ENCODE data around the gene PTPRD. TPM values are rescaled to one million over a fixed set of nuclear protein-coding genes. Genes with fewer than 3 reads are reported as not detected.

PTPRD gene
- total RNA-seq, 1 experiment from 2014 or later: not detected

DNA sequence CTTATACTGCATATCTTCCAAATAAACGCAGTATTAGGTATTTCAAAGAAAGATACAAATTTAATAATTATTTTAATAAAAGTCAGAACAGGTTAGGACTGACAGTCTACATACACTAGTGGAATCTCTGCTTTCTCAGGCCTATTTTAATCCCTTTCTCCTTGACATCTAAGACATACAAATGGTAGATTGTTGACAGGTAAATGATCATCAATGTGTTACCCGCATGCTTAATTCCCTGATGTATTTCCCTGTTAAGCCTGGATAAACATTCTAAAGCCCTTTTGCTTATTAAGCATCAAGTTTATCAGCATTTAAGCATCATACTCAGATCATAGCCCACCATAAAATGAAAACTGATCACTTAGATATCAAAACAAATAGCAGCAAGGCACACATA is 576.7 kb downstream of the PTPRD start:
- intact Hi-C loops (cut with micrococcal nuclease): no loop called here
- no peaks in the 10 kb centered on the region for H3K36me3 Mint-ChIP-seq (ENCODE audit: insufficient read depth, unreplicated experiment)
- BruUV-seq (replicated peaks): no TSS peak
- no peaks in the 10 kb centered on the region for H3K9me3 Mint-ChIP-seq (ENCODE audit: unreplicated experiment)
- TF ChIP-seq, protein P1, sequence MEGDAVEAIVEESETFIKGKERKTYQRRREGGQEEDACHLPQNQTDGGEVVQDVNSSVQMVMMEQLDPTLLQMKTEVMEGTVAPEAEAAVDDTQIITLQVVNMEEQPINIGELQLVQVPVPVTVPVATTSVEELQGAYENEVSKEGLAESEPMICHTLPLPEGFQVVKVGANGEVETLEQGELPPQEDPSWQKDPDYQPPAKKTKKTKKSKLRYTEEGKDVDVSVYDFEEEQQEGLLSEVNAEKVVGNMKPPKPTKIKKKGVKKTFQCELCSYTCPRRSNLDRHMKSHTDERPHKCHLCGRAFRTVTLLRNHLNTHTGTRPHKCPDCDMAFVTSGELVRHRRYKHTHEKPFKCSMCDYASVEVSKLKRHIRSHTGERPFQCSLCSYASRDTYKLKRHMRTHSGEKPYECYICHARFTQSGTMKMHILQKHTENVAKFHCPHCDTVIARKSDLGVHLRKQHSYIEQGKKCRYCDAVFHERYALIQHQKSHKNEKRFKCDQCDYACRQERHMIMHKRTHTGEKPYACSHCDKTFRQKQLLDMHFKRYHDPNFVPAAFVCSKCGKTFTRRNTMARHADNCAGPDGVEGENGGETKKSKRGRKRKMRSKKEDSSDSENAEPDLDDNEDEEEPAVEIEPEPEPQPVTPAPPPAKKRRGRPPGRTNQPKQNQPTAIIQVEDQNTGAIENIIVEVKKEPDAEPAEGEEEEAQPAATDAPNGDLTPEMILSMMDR (IDR thresholded peaks at IDR 0.05; ENCODE audit: unreplicated experiment): no peak
- no peak for DNase-seq (ENCODE audit: unreplicated experiment)
- no peak overlapping the region for H3K27ac Mint-ChIP-seq (ENCODE audit: low read depth, unreplicated experiment)
- ChIA-PET CTCF (no interaction called here), POLR2A (no interaction called here)
- H3K4me1 Mint-ChIP-seq (ENCODE audit: insufficient read depth, unreplicated experiment): no peaks in the 10 kb centered on the region
- peaks cover 90% of the 10 kb centered on the region for H3K27me3 Mint-ChIP-seq (ENCODE audit: insufficient read depth, unreplicated experiment)
- no peak overlapping the region for H3K4me3 Mint-ChIP-seq (ENCODE audit: unreplicated experiment)

- peak; percentile 8 for DNase-seq (ENCODE audit: unreplicated experiment)
- POLR2A ChIA-PET: no interaction called here
- TF ChIP-seq, protein P1 (IDR thresholded peaks at IDR 0.05; ENCODE audit: unreplicated experiment): no peak
- no TSS peak for BruUV-seq (replicated peaks)
- CTCF ChIA-PET: no interaction called here
- peaks cover 73% of the 10 kb centered on the region for H3K27me3 Mint-ChIP-seq (ENCODE audit: insufficient read depth, unreplicated experiment)
- no peaks in the 10 kb centered on the region for H3K9me3 Mint-ChIP-seq (ENCODE audit: unreplicated experiment)
- H3K36me3 Mint-ChIP-seq (ENCODE audit: insufficient read depth, unreplicated experiment): no peaks in the 10 kb centered on the region
- H3K4me1 Mint-ChIP-seq (ENCODE audit: insufficient read depth, unreplicated experiment): no peaks in the 10 kb centered on the region
- no peak overlapping the region for H3K27ac Mint-ChIP-seq (ENCODE audit: low read depth, unreplicated experiment)
- intact Hi-C loops (cut with micrococcal nuclease): no loop called here
- no peak overlapping the region for H3K4me3 Mint-ChIP-seq (ENCODE audit: unreplicated experiment)
Measured at GRCh38 chr9:10032166-10032565, 580.6 kb downstream of the PTPRD start.

DNA sequence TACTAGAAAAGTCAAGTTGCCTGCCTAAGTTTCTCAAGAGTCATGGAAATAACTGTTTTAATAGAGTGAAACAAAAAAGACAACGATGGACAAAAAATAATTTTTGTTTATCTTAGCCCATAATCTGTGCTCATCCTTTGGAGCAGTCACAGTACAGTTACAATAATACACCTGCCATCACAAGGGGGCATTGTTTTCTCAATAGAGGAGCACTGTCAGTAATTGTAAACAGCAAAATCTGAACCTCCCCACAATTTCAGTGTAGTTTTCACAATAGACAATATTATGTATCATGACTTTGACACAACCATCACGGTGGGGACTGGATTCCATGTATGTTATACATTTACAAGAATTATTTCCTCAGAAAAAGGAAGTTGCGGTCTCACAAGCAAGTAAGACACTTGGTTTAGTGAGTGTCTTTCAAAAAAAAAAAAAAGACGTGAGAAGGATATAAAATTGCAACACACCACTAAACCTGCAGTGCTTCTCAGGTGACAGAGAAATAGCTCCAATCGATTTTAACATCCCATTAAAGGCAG is 586.3 kb downstream of the PTPRD start:
- TF ChIP-seq, protein P1 (IDR thresholded peaks at IDR 0.05; ENCODE audit: unreplicated experiment): no peak
- CTCF ChIA-PET: interaction anchor here (0.6 kb wide), 1 partner anchor 214 kb away, joined by 4 read pairs; no protein-coding TSS in a partner anchor
- Mint-ChIP-seq H3K4me3 (ENCODE audit: unreplicated experiment) (no peak overlapping the region), H3K27ac (ENCODE audit: low read depth, unreplicated experiment) (no peak overlapping the region), H3K4me1 (ENCODE audit: insufficient read depth, unreplicated experiment) (no peaks in the 10 kb centered on the region), H3K36me3 (ENCODE audit: insufficient read depth, unreplicated experiment) (no peaks in the 10 kb centered on the region), H3K27me3 (ENCODE audit: insufficient read depth, unreplicated experiment) (peaks cover 36% of the 10 kb centered on the region), H3K9me3 (ENCODE audit: unreplicated experiment) (no peaks in the 10 kb centered on the region)
- BruUV-seq (replicated peaks): no TSS peak
- DNase-seq (ENCODE audit: unreplicated experiment): no peak
- intact Hi-C loops (cut with micrococcal nuclease): no loop called here
- POLR2A ChIA-PET: no interaction called here

DNA sequence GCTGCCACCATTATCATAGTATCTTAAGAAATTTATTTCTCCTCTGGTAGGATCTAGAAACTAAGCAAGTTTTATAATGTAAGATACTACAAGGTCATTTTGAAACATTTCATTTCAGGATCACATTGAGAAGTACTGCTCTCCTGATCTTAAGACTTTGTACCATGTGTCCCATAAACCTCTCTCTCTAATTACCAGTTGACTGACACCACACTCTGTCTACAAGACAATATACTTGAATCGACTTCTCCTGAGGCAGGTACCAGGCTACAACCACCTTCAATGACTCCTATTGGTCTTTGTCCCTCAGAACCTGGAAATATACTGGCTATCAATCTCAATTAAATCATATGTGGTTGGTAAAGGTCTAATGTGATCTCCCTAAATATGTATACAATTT is 597.0 kb downstream of the PTPRD start:
- no peak for DNase-seq (ENCODE audit: unreplicated experiment)
- peaks cover 45% of the 10 kb centered on the region for H3K27me3 Mint-ChIP-seq (ENCODE audit: insufficient read depth, unreplicated experiment)

More for the DNA sequence above, 597.0 kb downstream of the PTPRD start:
- Mint-ChIP-seq H3K27ac (ENCODE audit: low read depth, unreplicated experiment) (no peak overlapping the region), H3K4me1 (ENCODE audit: insufficient read depth, unreplicated experiment) (no peaks in the 10 kb centered on the region), H3K4me3 (ENCODE audit: unreplicated experiment) (no peak overlapping the region), H3K9me3 (ENCODE audit: unreplicated experiment) (no peaks in the 10 kb centered on the region), H3K36me3 (ENCODE audit: insufficient read depth, unreplicated experiment) (no peaks in the 10 kb centered on the region)
- BruUV-seq (replicated peaks): no TSS peak
- intact Hi-C loops (cut with micrococcal nuclease): no loop called here
- CTCF ChIA-PET: no interaction called here
- TF ChIP-seq, protein P1 (IDR thresholded peaks at IDR 0.05; ENCODE audit: unreplicated experiment): no peak
- POLR2A ChIA-PET: no interaction called here
